Ishikawa (cell line): ENCODE measurements around the gene NR2F1-AS1.

Source experiments
- CEBPB ChIP-seq: IDR thresholded peaks from 2 replicates; pipeline ENCODE4 v1.6.1; 2012
- CREB1 ChIP-seq: IDR thresholded peaks from 2 replicates; pipeline ENCODE4 v1.6.1; 2012; ENCODE audit warnings: low read depth
- EP300 ChIP-seq: IDR thresholded peaks from 2 replicates; pipeline ENCODE4 v1.6.1; 2012; ENCODE audit warnings: borderline replicate concordance
- FOXM1 ChIP-seq: IDR thresholded peaks from 2 replicates; pipeline ENCODE4 v1.6.1; 2012; ENCODE audit warnings: low read depth, borderline replicate concordance
- MAX ChIP-seq: IDR thresholded peaks from 2 replicates; pipeline ENCODE4 v1.6.1; 2012
- NFIC ChIP-seq: IDR thresholded peaks from 2 replicates; pipeline ENCODE4 v1.6.1; 2012
- RAD21 ChIP-seq: IDR thresholded peaks from 2 replicates; pipeline ENCODE4 v1.6.1; 2012; ENCODE audit warnings: low read depth
- TAF1 ChIP-seq: IDR thresholded peaks from 2 replicates; pipeline ENCODE4 v1.6.1; 2012; ENCODE audit warnings: low read depth, mild to moderate bottlenecking
- TCF12 ChIP-seq: IDR thresholded peaks from 2 replicates; pipeline ENCODE4 v1.6.1; 2012; ENCODE audit warnings: low read depth
- TEAD4 ChIP-seq: IDR thresholded peaks from 2 replicates; pipeline ENCODE4 v1.6.1; 2012
- YY1 ChIP-seq: IDR thresholded peaks from 2 replicates; pipeline ENCODE4 v1.6.1; 2012; ENCODE audit warnings: low read depth
- ZBTB7A ChIP-seq: IDR thresholded peaks from 2 replicates; pipeline ENCODE4 v1.6.1; 2012; ENCODE audit warnings: low read depth
- TF ChIP-seq, protein P1 (sequence below): IDR thresholded peaks from 2 replicates; pipeline ENCODE4 v1.6.1; 2012; ENCODE audit warnings: low read depth, mild to moderate bottlenecking
- TF ChIP-seq, protein P2 (sequence below): IDR thresholded peaks from 2 replicates; pipeline ENCODE4 v1.6.1; 2012

GRCh38 chr5:93598091-93599000, 17.3 kb upstream of the NR2F1-AS1 start:
- TF ChIP-seq TCF12 (no peak), NFIC (no peak), EP300 (no peak), RAD21 (no peak), TEAD4 (no peak), MAX (no peak), ZBTB7A (no peak), YY1 (no peak), TAF1 (no peak), CEBPB (no peak), CREB1 (no peak), FOXM1 (no peak)
- TF ChIP-seq, protein P1, sequence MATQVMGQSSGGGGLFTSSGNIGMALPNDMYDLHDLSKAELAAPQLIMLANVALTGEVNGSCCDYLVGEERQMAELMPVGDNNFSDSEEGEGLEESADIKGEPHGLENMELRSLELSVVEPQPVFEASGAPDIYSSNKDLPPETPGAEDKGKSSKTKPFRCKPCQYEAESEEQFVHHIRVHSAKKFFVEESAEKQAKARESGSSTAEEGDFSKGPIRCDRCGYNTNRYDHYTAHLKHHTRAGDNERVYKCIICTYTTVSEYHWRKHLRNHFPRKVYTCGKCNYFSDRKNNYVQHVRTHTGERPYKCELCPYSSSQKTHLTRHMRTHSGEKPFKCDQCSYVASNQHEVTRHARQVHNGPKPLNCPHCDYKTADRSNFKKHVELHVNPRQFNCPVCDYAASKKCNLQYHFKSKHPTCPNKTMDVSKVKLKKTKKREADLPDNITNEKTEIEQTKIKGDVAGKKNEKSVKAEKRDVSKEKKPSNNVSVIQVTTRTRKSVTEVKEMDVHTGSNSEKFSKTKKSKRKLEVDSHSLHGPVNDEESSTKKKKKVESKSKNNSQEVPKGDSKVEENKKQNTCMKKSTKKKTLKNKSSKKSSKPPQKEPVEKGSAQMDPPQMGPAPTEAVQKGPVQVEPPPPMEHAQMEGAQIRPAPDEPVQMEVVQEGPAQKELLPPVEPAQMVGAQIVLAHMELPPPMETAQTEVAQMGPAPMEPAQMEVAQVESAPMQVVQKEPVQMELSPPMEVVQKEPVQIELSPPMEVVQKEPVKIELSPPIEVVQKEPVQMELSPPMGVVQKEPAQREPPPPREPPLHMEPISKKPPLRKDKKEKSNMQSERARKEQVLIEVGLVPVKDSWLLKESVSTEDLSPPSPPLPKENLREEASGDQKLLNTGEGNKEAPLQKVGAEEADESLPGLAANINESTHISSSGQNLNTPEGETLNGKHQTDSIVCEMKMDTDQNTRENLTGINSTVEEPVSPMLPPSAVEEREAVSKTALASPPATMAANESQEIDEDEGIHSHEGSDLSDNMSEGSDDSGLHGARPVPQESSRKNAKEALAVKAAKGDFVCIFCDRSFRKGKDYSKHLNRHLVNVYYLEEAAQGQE: no peak
- TF ChIP-seq, protein P2, sequence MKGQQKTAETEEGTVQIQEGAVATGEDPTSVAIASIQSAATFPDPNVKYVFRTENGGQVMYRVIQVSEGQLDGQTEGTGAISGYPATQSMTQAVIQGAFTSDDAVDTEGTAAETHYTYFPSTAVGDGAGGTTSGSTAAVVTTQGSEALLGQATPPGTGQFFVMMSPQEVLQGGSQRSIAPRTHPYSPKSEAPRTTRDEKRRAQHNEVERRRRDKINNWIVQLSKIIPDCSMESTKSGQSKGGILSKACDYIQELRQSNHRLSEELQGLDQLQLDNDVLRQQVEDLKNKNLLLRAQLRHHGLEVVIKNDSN: no peak
